Measurements from ENCODE around the gene HNRNPL. TPM values are rescaled to one million over a fixed set of nuclear protein-coding genes. Genes with fewer than 3 reads are reported as not detected.
"Not testable (repeated sequence)": the region's sequence is repeated elsewhere in the genome, so short reads cannot be mapped to it uniquely, and the experiment has no call there.

Gene HNRNPL
- total RNA-seq, 1 experiment from 2014 or later = 710 TPM

DNA sequence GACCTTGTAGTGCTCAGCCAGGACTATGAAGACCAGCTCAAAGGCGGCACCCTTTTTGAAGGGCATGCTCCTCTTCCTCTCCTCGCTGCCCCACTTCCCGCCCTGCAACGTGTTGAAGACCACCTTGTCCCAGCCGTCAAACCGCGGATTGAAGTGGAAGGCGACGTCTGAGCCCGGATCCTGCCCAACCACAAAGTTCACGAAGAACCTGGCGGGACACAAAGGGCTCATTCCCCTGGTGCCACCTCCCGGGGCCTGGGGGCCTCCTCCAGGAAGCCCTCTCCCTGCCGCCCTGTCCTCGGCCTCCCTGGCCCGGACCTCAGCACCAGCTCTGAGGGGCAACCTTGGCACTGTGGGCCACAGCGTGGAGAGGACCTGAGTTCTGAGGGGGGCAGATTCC lies 41.0 kb downstream of the HNRNPL start:
- Histone ChIP-seq H3K14ac (ENCODE audit: insufficient read depth, low read length) (no peak overlapping the region), H2BK5ac (ENCODE audit: insufficient read length, low read length) (no peak overlapping the region), H2AK5ac (ENCODE audit: insufficient read length, low read length) (no peak overlapping the region), H3K79me2 (ENCODE audit: insufficient read depth, low read length) (no peaks in the 10 kb centered on the region), H4K5ac (ENCODE audit: insufficient read length, low read depth, low read length) (no peak overlapping the region), H2BK120ac (ENCODE audit: low read depth, low read length, poor library complexity, severe bottlenecking) (no peak overlapping the region), H4K20me1 (ENCODE audit: control insufficient read depth, insufficient read depth, insufficient read length) (no peaks in the 10 kb centered on the region), H3K18ac (ENCODE audit: insufficient read length, low read depth, low read length) (no peak overlapping the region), H3K23me2 (ENCODE audit: insufficient read length, low read depth, low read length, poor library complexity, severe bottlenecking) (no peaks in the 10 kb centered on the region), H3K4ac (ENCODE audit: low read depth, low read length) (no peak overlapping the region), H3K56ac (ENCODE audit: insufficient read length, low read depth, low read length) (no peak overlapping the region), H3K4me2 (ENCODE audit: insufficient read depth, insufficient read length, low read length) (no peak overlapping the region), H4K91ac (ENCODE audit: insufficient read length, low read depth, low read length) (no peak overlapping the region), H2BK15ac (ENCODE audit: low read depth, low read length) (no peak overlapping the region), H3K9me3 (ENCODE audit: control insufficient read depth, low read depth, low read length) (no peaks in the 10 kb centered on the region), H2AFZ (ENCODE audit: low read length) (no peak overlapping the region), H2BK20ac (ENCODE audit: low read depth, low read length, poor library complexity, severe bottlenecking) (no peak overlapping the region), H3K23ac (ENCODE audit: insufficient read length, low read depth, low read length) (no peak overlapping the region), H3K79me1 (ENCODE audit: insufficient read depth, low read depth, low read length, poor library complexity, severe bottlenecking) (no peaks in the 10 kb centered on the region), H3K27me3 (ENCODE audit: insufficient read depth, low read length) (no peaks in the 10 kb centered on the region), H3T11ph (ENCODE audit: low read length) (no peak overlapping the region), H2BK12ac (ENCODE audit: insufficient read length, low read depth, low read length) (no peak overlapping the region), H3K27ac (ENCODE audit: insufficient read length, low read depth, low read length) (no peak overlapping the region), H3K9ac (ENCODE audit: extremely low read depth, insufficient read length, low read length) (no peak overlapping the region), H3K4me1 (ENCODE audit: insufficient read depth, low read length) (no peaks in the 10 kb centered on the region), H4K8ac (replicated peaks; ENCODE audit: insufficient read length, low read depth, low read length) (no peak overlapping the region)
- no peak for DNase-seq
- Mint-ChIP-seq H3K27me3 (ENCODE audit: low read depth) (peaks cover 5% of the 10 kb centered on the region), H3K9me3 (peaks cover 0 to 3% of the 10 kb centered on the region in 2 experiments; a peak in 2 of 5 replicates), H3K36me3 (ENCODE audit: insufficient read depth in 1 of 3, low read depth in 3 of 3) (peaks cover 0 to 5% (median 2%) of the 10 kb centered on the region in 3 experiments; a peak in 3 of 7 replicates), H3K27ac (no peak overlapping the region), H3K4me3 (no peak overlapping the region), H3K4me1 (peaks cover 0 to 3% of the 10 kb centered on the region in 2 experiments; a peak in 1 of 4 replicates)
- no CpG with 5 or more reads among the region's 17 CpGs for WGBS (ENCODE audit: extremely low coverage, insufficient read length, low lambda C conversion rate)
- TF ChIP-seq, protein P1, sequence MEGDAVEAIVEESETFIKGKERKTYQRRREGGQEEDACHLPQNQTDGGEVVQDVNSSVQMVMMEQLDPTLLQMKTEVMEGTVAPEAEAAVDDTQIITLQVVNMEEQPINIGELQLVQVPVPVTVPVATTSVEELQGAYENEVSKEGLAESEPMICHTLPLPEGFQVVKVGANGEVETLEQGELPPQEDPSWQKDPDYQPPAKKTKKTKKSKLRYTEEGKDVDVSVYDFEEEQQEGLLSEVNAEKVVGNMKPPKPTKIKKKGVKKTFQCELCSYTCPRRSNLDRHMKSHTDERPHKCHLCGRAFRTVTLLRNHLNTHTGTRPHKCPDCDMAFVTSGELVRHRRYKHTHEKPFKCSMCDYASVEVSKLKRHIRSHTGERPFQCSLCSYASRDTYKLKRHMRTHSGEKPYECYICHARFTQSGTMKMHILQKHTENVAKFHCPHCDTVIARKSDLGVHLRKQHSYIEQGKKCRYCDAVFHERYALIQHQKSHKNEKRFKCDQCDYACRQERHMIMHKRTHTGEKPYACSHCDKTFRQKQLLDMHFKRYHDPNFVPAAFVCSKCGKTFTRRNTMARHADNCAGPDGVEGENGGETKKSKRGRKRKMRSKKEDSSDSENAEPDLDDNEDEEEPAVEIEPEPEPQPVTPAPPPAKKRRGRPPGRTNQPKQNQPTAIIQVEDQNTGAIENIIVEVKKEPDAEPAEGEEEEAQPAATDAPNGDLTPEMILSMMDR (conservative IDR thresholded peaks at IDR 0.05) = no peak

DNA sequence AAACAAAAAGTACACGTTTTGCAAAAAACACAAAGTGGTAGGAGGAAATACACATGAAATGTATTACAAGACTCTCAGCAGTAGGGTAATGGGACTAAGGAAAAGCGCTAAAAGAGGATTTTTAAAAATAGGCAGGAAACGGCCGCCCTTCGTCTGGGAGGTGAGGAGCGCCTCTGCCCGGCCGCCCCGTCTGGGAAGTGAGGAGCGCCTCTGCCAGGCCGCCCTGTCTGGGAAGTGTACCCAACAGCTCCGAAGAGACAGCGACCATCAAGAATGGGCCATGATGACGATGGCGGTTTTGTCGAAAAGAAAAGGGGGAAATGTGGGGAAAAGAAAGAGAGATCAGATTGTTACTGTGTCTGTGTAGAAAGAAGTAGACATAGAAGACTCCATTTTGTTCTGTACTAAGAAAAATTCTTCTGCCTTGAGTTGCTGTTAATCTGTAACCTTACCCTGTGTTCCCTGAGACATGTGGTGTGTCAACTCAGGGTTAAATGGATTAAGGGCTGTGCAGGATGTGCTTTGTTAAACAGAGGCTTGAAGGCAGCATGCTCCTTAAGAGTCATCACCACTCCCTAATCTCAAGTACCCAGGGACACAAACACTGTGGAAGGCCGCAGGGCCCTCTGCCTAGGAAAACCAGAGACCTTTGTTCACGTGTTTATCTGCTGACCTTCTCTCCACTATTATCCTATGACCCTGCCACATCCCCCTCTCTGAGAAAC lies 42.2 kb downstream of the HNRNPL start:
- H3K27ac Mint-ChIP-seq; H3K23ac ChIP-seq (ENCODE audit: insufficient read length, low read depth, low read length); H3K4ac ChIP-seq (ENCODE audit: low read depth, low read length): not testable (repeated sequence)

More for the DNA sequence above, 42.2 kb downstream of the HNRNPL start:
- DNase-seq; H3K56ac ChIP-seq (ENCODE audit: insufficient read length, low read depth, low read length); H2BK12ac ChIP-seq (ENCODE audit: insufficient read length, low read depth, low read length); H3K27me3 Mint-ChIP-seq (ENCODE audit: low read depth); H3K4me1 Mint-ChIP-seq; H3K79me2 ChIP-seq (ENCODE audit: insufficient read depth, low read length); H3T11ph ChIP-seq (ENCODE audit: low read length); H3K4me1 ChIP-seq (ENCODE audit: insufficient read depth, low read length); H3K9me3 Mint-ChIP-seq; H4K8ac ChIP-seq (replicated peaks; ENCODE audit: insufficient read length, low read depth, low read length); H2AK5ac ChIP-seq (ENCODE audit: insufficient read length, low read length); H3K9ac ChIP-seq (ENCODE audit: extremely low read depth, insufficient read length, low read length); H4K20me1 ChIP-seq (ENCODE audit: control insufficient read depth, insufficient read depth, insufficient read length); H3K4me2 ChIP-seq (ENCODE audit: insufficient read depth, insufficient read length, low read length); H2BK15ac ChIP-seq (ENCODE audit: low read depth, low read length); H4K91ac ChIP-seq (ENCODE audit: insufficient read length, low read depth, low read length); H3K9me3 ChIP-seq (ENCODE audit: control insufficient read depth, low read depth, low read length); H3K79me1 ChIP-seq (ENCODE audit: insufficient read depth, low read depth, low read length, poor library complexity, severe bottlenecking); H3K18ac ChIP-seq (ENCODE audit: insufficient read length, low read depth, low read length); H2BK5ac ChIP-seq (ENCODE audit: insufficient read length, low read length); H3K27me3 ChIP-seq (ENCODE audit: insufficient read depth, low read length); H3K23me2 ChIP-seq (ENCODE audit: insufficient read length, low read depth, low read length, poor library complexity, severe bottlenecking); H2BK20ac ChIP-seq (ENCODE audit: low read depth, low read length, poor library complexity, severe bottlenecking); H2AFZ ChIP-seq (ENCODE audit: low read length); H3K27ac ChIP-seq (ENCODE audit: insufficient read length, low read depth, low read length); H3K14ac ChIP-seq (ENCODE audit: insufficient read depth, low read length); H2BK120ac ChIP-seq (ENCODE audit: low read depth, low read length, poor library complexity, severe bottlenecking); H3K36me3 Mint-ChIP-seq (ENCODE audit: insufficient read depth in 1 of 3, low read depth in 3 of 3); H4K5ac ChIP-seq (ENCODE audit: insufficient read length, low read depth, low read length): not testable (repeated sequence)
- no CpG with 5 or more reads among the region's 18 CpGs for WGBS (ENCODE audit: extremely low coverage, insufficient read length, low lambda C conversion rate)
- 0 out of 5 replicates have a peak overlapping the region, but pooled peaks of 1 of the 2 experiments have one; percentile 35 for H3K4me3 Mint-ChIP-seq
